Heart right ventricle (tissue), 16 donors: ENCODE results near the gene OR56B1. TPM values are rescaled to one million over a fixed set of nuclear protein-coding genes. Genes with fewer than 3 reads are reported as not detected.

Experiments used
- ATAC-seq, 8 donors: fragments of 200-7000 bp; cut with Tn5 transposase; one replicate each; pipeline ENCODE4 v1.9.1; 2020; ENCODE audit warnings: mild to moderate bottlenecking in 8 of 8, moderate library complexity in 8 of 8, moderate number of reproducible peaks in 1 of 8
- DNase-seq, 2 donors: peaks; one replicate each; pipeline ENCODE4 v3.0.0-alpha.2; 2020
- H3K27ac ChIP-seq, 10 donors: fragments of 200-600 bp; sonication (generic) in 2 of 10; one replicate each; pipeline versions ENCODE4 v1.5.0 to v1.8.0; 2020 to 2022; ENCODE audit warnings: mild to moderate bottlenecking in 3 of 10
- H3K27me3 ChIP-seq, 7 donors: fragments of 200-600 bp; one replicate each; pipeline ENCODE4 v1.8.0; 2021 to 2022; ENCODE audit warnings: mild to moderate bottlenecking in 2 of 7
- H3K36me3 ChIP-seq, 9 donors: fragments of 200-600 bp; sonication (generic) in 1 of 9; one replicate each; pipeline versions ENCODE4 v1.5.0 to v1.8.0; 2020 to 2022; ENCODE audit warnings: mild to moderate bottlenecking in 2 of 9
- H3K4me1 ChIP-seq, 9 donors: fragments of 200-600 bp; sonication (generic) in 1 of 9; one replicate each; pipeline versions ENCODE4 v1.5.0 to v1.8.0; 2020 to 2022; ENCODE audit warnings: mild to moderate bottlenecking in 4 of 9
- H3K4me3 ChIP-seq, 10 donors: fragments of 200-600 bp; sonication (generic) in 2 of 10; one replicate each; pipeline versions ENCODE4 v1.5.0 to v1.8.0; 2020 to 2022; ENCODE audit warnings: mild to moderate bottlenecking in 7 of 10, moderate library complexity in 2 of 10
- H3K9me3 ChIP-seq, 11 donors: fragments of 200-600 bp in 10 of 11; sonication (generic) in 2 of 11; one replicate each; pipeline versions ENCODE4 v1.5.0 to v1.8.0; 2013 to 2022; ENCODE audit warnings: mild to moderate bottlenecking in 2 of 11, control low read depth in 1 of 11, moderate library complexity in 1 of 11
- WGBS, 2 donors: extraction: QIAGEN DNeasy Blood & Tissue Kit; methylation state at CpG; one replicate each; pipeline ENCODE4 v1.1.7; 2013; ENCODE audit warnings: inconsistent platforms in 1 of 2; 5-methylcytosine and 5-hydroxymethylcytosine counted together
- intact Hi-C, 10 donors: fragments of 100-400 bp; cut with DNase I; formaldehyde crosslinking; loops; one replicate each; pipeline versions ENCODE4 v1.11.1 to v1.14.2; 2022
- polyA plus RNA-seq, 2 donors: library from polyadenylated mRNA; stranded (reverse); fragments of 200-250 nt; gene quantifications; one replicate each; pipeline ENCODE4 v1.2.3, GENCODE V29; 2013
- total RNA-seq, 10 donors: library from RNA; stranded (reverse); fragmentation: NEBNext Ultra II Directional in 3 of 10; extraction: Animal tissue kit (Norgen Biotek cat#: 25700) in 3 of 10; gene quantifications; one replicate each; pipeline versions ENCODE4 v1.2.1 to v1.2.4, GENCODE V29; 2021 to 2023
- TF ChIP-seq, protein P1 (sequence below), 9 donors: fragments of 200-600 bp; sonication (generic) in 2 of 9; IDR thresholded peaks; one replicate each; pipeline versions ENCODE4 v1.5.0 to v1.8.0; 2021 to 2022; ENCODE audit warnings: antibody characterized with exemption in 9 of 9, mild to moderate bottlenecking in 5 of 9, moderate library complexity in 1 of 9
- donor health status: Arrhythmogenic right ventricular cardiomyopathy.
- donor health status: ischemic (EF 13 %, LVEDD 7.1; RV severe dilation, severe dysfunction).
- donor health status: healthy with polysubstance abuse.
- donor health status: DM: no; HTN: yes; CAD: no.
- donor health status: DM: no; HTN: no; CAD: no.
- donor health status: ischemic (EF 25% LVEDD 6.9; RV normal size, moderate dysfunction).
- donor health status: ischemic (EF 25% LVEDD 5.7; RV mildly dilated, moderate dysfunction).
- donor health status: healthy.
- donor health status: DM: yes; HTN: yes; CAD: no.
- donor health status: Ischemic cardiomyopathy.
- donor health status: ischemic (EF 35%, LVEDD 5.7; RV mildly dilated, moderate dysfunction).
- donor health status: nonischemic (EF 11% LVEDD 7.7; RV severe dilation, severe dysfunction).
- donor health status: DM: yes; HTN: yes; CAD: no.
- donor health status: PGD.
- donor health status: ischemic (EF 29% LVEDD 5.4; RV normal size, mild dysfunction).
- donor health status: nonischemic (EF 23%, LVEDD 6.1; RV moderate dilation, normal function).

OR56B1 gene
- total and polyA plus RNA-seq, 12 donors = not detected

DNA sequence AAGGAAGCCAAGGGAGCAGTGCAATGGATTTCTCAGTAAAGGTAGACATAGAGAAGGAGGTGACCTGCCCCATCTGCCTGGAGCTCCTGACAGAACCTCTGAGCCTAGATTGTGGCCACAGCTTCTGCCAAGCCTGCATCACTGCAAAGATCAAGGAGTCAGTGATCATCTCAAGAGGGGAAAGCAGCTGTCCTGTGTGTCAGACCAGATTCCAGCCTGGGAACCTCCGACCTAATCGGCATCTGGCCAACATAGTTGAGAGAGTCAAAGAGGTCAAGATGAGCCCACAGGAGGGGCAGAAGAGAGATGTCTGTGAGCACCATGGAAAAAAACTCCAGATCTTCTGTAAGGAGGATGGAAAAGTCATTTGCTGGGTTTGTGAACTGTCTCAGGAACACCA lies 40.0 kb upstream of the OR56B1 start:
- DNase-seq (no peak), ATAC-seq (no peak)
- 34 to 58% methylated on average over 2 of the region's 2 CpGs for WGBS, 2 donors
- TF ChIP-seq, protein P1, sequence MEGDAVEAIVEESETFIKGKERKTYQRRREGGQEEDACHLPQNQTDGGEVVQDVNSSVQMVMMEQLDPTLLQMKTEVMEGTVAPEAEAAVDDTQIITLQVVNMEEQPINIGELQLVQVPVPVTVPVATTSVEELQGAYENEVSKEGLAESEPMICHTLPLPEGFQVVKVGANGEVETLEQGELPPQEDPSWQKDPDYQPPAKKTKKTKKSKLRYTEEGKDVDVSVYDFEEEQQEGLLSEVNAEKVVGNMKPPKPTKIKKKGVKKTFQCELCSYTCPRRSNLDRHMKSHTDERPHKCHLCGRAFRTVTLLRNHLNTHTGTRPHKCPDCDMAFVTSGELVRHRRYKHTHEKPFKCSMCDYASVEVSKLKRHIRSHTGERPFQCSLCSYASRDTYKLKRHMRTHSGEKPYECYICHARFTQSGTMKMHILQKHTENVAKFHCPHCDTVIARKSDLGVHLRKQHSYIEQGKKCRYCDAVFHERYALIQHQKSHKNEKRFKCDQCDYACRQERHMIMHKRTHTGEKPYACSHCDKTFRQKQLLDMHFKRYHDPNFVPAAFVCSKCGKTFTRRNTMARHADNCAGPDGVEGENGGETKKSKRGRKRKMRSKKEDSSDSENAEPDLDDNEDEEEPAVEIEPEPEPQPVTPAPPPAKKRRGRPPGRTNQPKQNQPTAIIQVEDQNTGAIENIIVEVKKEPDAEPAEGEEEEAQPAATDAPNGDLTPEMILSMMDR (IDR thresholded peaks at IDR 0.05) = no peak
- Histone ChIP-seq H3K27ac (peak overlapping the region in 2 of 10 donors; percentile 19 to 34), H3K4me3 (no peak overlapping the region), H3K36me3 (peaks cover 0 to 73% (median 11%) of the 10 kb centered on the region in 9 donors), H3K4me1 (peaks cover 0 to 51% (median 15%) of the 10 kb centered on the region in 9 donors), H3K27me3 (no peaks in the 10 kb centered on the region), H3K9me3 (no peaks in the 10 kb centered on the region)
- intact Hi-C loops = loop anchor here in 1 of 10 donors (5.0 kb wide), 1 partner anchor 111 kb away; the partner anchor contains the start of gene OR52N2

DNA sequence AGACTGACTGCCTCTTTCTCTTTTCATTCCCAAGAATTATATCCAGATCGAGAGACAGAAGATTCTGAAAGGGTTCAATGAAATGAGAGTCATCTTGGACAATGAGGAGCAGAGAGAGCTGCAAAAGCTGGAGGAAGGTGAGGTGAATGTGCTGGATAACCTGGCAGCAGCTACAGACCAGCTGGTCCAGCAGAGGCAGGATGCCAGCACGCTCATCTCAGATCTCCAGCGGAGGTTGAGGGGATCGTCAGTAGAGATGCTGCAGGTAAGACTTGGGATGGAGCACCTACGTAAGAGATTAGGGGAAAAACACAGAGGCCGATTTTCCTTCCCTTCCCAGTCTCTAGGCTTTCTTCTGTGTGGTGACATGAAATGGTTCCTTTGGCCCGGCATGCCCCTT lies 38.0 kb upstream of the OR56B1 start:
- intact Hi-C loops = loop anchor here in 1 of 10 donors (5.0 kb wide), 1 partner anchor 109 kb away; the partner anchor contains the start of gene OR52N2
- 91 to 93% methylated on average over 7 of the region's 7 CpGs for WGBS, 2 donors
- H3K9me3 ChIP-seq = no peaks in the 10 kb centered on the region
- no peak overlapping the region for H3K4me3 ChIP-seq
- H3K4me1 ChIP-seq = peaks cover 0 to 38% (median 7%) of the 10 kb centered on the region in 9 donors
- no peak overlapping the region for H3K27ac ChIP-seq
- DNase-seq = no peak
- peaks cover 0 to 87% (median 22%) of the 10 kb centered on the region in 9 donors for H3K36me3 ChIP-seq
- TF ChIP-seq, protein P1 (IDR thresholded peaks at IDR 0.05) = no peak
- ATAC-seq = no peak
- H3K27me3 ChIP-seq = no peaks in the 10 kb centered on the region

DNA sequence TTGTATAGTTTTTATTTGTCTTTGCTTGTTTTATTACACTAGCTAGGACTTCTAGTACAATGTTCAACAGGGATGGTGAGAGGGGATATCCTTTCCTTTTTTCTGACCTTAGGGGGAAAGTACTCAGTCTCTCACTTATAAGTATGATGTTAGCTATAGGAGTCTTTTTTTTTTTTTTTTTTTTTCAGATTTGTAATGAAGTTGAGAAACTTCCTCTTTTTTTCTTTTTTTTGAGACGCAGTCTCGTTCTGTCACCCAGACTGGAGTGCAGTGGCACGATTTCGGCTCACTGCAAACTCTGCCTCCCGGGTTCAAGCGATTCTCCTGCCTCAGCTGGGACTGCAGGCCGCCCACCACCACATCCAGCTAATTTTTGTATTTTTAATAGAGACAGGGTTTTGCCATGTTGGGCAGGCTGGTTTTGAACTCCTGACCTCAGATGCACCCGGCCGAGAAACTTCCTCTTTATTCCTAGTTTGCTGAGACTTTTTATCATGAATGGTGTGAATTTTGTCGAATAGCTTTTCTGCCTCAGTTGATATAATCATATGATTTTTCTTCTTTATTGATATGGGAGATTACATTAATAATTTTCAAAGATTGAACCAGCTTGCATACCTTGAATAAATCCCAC lies 35.7 kb upstream of the OR56B1 start:
- peak overlapping the region in 1 of 10 donors; percentile 33 for H3K4me3 ChIP-seq
- H3K27ac ChIP-seq = peak overlapping the region in 1 of 10 donors; percentile 64
- TF ChIP-seq, protein P1 (IDR thresholded peaks at IDR 0.05) = no peak
- H3K4me1 ChIP-seq = peaks cover 0 to 27% (median 0%) of the 10 kb centered on the region in 9 donors
- DNase-seq (no peak), ATAC-seq (no peak)
- intact Hi-C loops = no loop called here
- no peaks in the 10 kb centered on the region for H3K9me3 ChIP-seq
- 86 to 91% methylated on average over 10 of the region's 10 CpGs for WGBS, 2 donors
- no peaks in the 10 kb centered on the region for H3K27me3 ChIP-seq
- peaks cover 0 to 97% (median 29%) of the 10 kb centered on the region in 9 donors for H3K36me3 ChIP-seq

DNA sequence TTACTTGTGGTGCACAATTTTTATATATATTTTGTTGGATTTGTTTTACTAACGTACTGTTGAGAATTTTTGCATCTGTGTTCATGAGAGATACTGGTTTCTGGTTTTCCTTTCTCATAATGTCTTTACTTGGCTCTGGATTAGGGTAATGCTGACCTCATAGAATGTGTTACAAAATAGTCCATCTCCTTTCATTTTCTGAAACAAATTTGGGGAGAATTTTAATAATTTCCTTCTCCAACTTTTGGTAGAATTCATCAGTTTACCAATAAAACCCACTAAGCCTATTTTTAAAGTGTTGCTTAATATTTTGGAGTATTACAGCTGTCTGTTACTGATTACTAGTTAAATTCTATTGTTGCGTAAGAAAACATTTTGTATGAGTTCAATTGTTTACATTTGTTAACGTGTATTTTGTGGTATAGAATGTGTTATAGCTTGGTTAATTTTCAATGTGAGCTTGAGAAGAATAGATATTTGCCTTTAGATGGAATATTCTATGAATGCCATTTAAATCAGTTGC lies 35.1 kb upstream of the OR56B1 start:
- H3K9me3 ChIP-seq = no peaks in the 10 kb centered on the region
- no peak overlapping the region for H3K4me3 ChIP-seq
- H3K27me3 ChIP-seq = no peaks in the 10 kb centered on the region
- intact Hi-C loops = no loop called here
- no peak for DNase-seq
- H3K36me3 ChIP-seq = peaks cover 0 to 100% (median 29%) of the 10 kb centered on the region in 9 donors
- no peak for ATAC-seq
- peaks cover 0 to 25% (median 0%) of the 10 kb centered on the region in 9 donors for H3K4me1 ChIP-seq
- H3K27ac ChIP-seq = no peak overlapping the region
- 55 to 67% methylated on average over 3 of the region's 3 CpGs for WGBS, 2 donors
- TF ChIP-seq, protein P1 (IDR thresholded peaks at IDR 0.05) = no peak
